GM10248 (cell line): ENCODE data around the gene FASN.
"Not testable (repeated sequence)": the region's sequence is repeated elsewhere in the genome, so short reads cannot be mapped to it uniquely, and the experiment has no call there.

Source experiments
- CTCF ChIA-PET: fragments of 300-600 bp; sonication (Branson Sonifier 250); formaldehyde crosslinking; extraction: SDS; loops from one replicate; lab custom pipeline; 2021; ENCODE audit warnings: antibody characterized with exemption; lab: Yijun Ruan, JAX
- POLR2A ChIA-PET: fragments of 350-650 bp; sonication (Branson Sonifier 250); formaldehyde crosslinking; extraction: SDS; loops from one replicate; lab custom pipeline; 2020; ENCODE audit warnings: antibody characterized with exemption; lab: Yijun Ruan, JAX
- DNase-seq: peaks from one replicate; pipeline ENCODE4 v3.0.0; 2012; ENCODE audit errors: extremely low spot score
- CTCF ChIP-seq: IDR thresholded peaks from 2 replicates; pipeline ENCODE4 v1.5.1; 2012; ENCODE audit warnings: mild to moderate bottlenecking, low read depth; ENCODE audit errors: extremely low read depth, missing control alignments, control extremely low read depth

FASN gene

GRCh38 chr17:82098169-82098938 is at the start of gene FASN:
FASN (minus strand) TSS chr17:82098236; CDS start chr17:82096445, 1,791 bp downstream.
- CTCF ChIA-PET: interaction anchor here (0.6 to 1.7 kb wide), 10 partner anchors 11 to 228 kb away, joined by 3 to 5 read pairs (median 3); partner anchors contain the start of genes CENPX and LRRC45
- TF ChIP-seq CTCF: peak; percentile 64
- DNase-seq: peak; percentile 100
- POLR2A ChIA-PET: interaction anchor here (0.6 to 1.6 kb wide), 5 partner anchors 8 to 171 kb away, joined by 3 to 7 read pairs (median 3); partner anchors contain the start of genes DCXR, MAFG and SLC16A3

GRCh38 chr17:82146663-82147654 is 48.9 kb upstream of the FASN start:
- CTCF ChIA-PET: interaction anchor here (1.0 kb wide), 1 partner anchor 41 kb away, joined by 3 read pairs; no protein-coding TSS in a partner anchor
- TF ChIP-seq CTCF: no peak
- POLR2A ChIA-PET: no interaction called here
- DNase-seq: no peak

GRCh38 chr17:82145550-82146155 is 47.6 kb upstream of the FASN start:
- TF ChIP-seq CTCF: no peak
- ChIA-PET POLR2A (no interaction called here), CTCF (interaction anchor here (0.9 to 5.5 kb wide), 7 partner anchors 9 to 186 kb away, joined by 3 to 29 read pairs (median 3); partner anchors contain the start of genes FASN and RAC3)
- DNase-seq: no peak

GRCh38 chr17:82143333-82143732 is 45.3 kb upstream of the FASN start:
- CTCF ChIA-PET: interaction anchor here (1.0 to 5.5 kb wide), 3 partner anchors 12 to 184 kb away, joined by 3 to 29 read pairs (median 3); no protein-coding TSS in a partner anchor
- DNase-seq: no peak
- TF ChIP-seq CTCF: no peak
- POLR2A ChIA-PET: no interaction called here

GRCh38 chr17:82139961-82140360 is 41.9 kb upstream of the FASN start:
- POLR2A ChIA-PET, DNase-seq: not testable (repeated sequence)
- CTCF ChIA-PET: interaction anchor here (1.9 to 2.0 kb wide), 2 partner anchors 14 to 110 kb away, joined by 5 to 7 read pairs; no protein-coding TSS in a partner anchor

- DNase-seq: no peak
- TF ChIP-seq CTCF: no peak
- CTCF ChIA-PET: interaction anchor here (1.4 to 2.3 kb wide), 4 partner anchors 12 to 118 kb away, joined by 3 to 8 read pairs (median 6); no protein-coding TSS in a partner anchor
- POLR2A ChIA-PET: no interaction called here
Observed at GRCh38 chr17:82138511-82138992, 40.5 kb upstream of the FASN start.
